ENCODE measurements around the gene TRAPPC8. TPM values are rescaled to one million over a fixed set of nuclear protein-coding genes. Genes with fewer than 3 reads are reported as not detected.
A peak's percentile ranks its signal among the peaks of the same experiment; 100 is the strongest.

The TRAPPC8 gene
- total and polyA plus RNA-seq, 2 of the 13 experiments (the other 11 are each of a cell fraction or from before 2014, with no cell fraction given) = 34.6 to 50.8 TPM

GRCh38 chr18:31942999-31943877, at the start of gene TRAPPC8 (continued):
- TF ChIP-seq ZNF567 (CRISPR knock-in tag; IDR thresholded peaks at IDR 0.05; ENCODE audit: borderline replicate concordance) = no peak
- TF ChIP-seq ZNF788 (CRISPR knock-in tag; IDR thresholded peaks at IDR 0.05; ENCODE audit: borderline replicate concordance) = peak; percentile 44; the same call in 1 of the 2 replicates
- TF ChIP-seq FOSL1 (CRISPR knock-in tag; IDR thresholded peaks at IDR 0.05; ENCODE audit: borderline replicate concordance) = no peak
- TF ChIP-seq, protein P1, sequence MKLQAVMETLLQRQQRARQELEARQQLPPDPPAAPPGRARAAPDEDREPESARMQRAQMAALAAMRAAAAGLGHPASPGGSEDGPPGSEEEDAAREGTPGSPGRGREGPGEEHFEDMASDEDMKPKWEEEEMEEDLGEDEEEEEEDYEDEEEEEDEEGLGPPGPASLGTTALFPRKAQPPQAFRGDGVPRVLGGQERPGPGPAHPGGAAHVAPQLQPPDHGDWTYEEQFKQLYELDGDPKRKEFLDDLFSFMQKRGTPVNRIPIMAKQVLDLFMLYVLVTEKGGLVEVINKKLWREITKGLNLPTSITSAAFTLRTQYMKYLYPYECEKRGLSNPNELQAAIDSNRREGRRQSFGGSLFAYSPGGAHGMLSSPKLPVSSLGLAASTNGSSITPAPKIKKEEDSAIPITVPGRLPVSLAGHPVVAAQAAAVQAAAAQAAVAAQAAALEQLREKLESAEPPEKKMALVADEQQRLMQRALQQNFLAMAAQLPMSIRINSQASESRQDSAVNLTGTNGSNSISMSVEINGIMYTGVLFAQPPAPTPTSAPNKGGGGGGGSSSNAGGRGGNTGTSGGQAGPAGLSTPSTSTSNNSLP (IDR thresholded peaks at IDR 0.05; ENCODE audit: low read depth, low read length) = no peak
- TF ChIP-seq TFE3 (CRISPR knock-in tag; IDR thresholded peaks at IDR 0.05) = peak; percentile 94
- no peak for TF ChIP-seq ATF7 (IDR thresholded peaks at IDR 0.05)
- TF ChIP-seq ATF7 (CRISPR knock-in tag; IDR thresholded peaks at IDR 0.05) = no peak
- TF ChIP-seq SMAD3 (CRISPR knock-in tag; IDR thresholded peaks at IDR 0.05) = peak; percentile 10; the same call in 1 of the 2 replicates
- TF ChIP-seq, protein P2, sequence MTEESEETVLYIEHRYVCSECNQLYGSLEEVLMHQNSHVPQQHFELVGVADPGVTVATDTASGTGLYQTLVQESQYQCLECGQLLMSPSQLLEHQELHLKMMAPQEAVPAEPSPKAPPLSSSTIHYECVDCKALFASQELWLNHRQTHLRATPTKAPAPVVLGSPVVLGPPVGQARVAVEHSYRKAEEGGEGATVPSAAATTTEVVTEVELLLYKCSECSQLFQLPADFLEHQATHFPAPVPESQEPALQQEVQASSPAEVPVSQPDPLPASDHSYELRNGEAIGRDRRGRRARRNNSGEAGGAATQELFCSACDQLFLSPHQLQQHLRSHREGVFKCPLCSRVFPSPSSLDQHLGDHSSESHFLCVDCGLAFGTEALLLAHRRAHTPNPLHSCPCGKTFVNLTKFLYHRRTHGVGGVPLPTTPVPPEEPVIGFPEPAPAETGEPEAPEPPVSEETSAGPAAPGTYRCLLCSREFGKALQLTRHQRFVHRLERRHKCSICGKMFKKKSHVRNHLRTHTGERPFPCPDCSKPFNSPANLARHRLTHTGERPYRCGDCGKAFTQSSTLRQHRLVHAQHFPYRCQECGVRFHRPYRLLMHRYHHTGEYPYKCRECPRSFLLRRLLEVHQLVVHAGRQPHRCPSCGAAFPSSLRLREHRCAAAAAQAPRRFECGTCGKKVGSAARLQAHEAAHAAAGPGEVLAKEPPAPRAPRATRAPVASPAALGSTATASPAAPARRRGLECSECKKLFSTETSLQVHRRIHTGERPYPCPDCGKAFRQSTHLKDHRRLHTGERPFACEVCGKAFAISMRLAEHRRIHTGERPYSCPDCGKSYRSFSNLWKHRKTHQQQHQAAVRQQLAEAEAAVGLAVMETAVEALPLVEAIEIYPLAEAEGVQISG (CRISPR knock-in tag; IDR thresholded peaks at IDR 0.05) = peak; percentile 86
- TF ChIP-seq, protein P3, sequence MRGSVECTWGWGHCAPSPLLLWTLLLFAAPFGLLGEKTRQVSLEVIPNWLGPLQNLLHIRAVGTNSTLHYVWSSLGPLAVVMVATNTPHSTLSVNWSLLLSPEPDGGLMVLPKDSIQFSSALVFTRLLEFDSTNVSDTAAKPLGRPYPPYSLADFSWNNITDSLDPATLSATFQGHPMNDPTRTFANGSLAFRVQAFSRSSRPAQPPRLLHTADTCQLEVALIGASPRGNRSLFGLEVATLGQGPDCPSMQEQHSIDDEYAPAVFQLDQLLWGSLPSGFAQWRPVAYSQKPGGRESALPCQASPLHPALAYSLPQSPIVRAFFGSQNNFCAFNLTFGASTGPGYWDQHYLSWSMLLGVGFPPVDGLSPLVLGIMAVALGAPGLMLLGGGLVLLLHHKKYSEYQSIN (CRISPR knock-in tag; IDR thresholded peaks at IDR 0.05; ENCODE audit: borderline replicate concordance) = no peak
- TF ChIP-seq PLSCR1 (CRISPR knock-in tag; IDR thresholded peaks at IDR 0.05; ENCODE audit: borderline replicate concordance) = no peak
- peak; percentile 76; the same call in 1 of the 2 replicates for TF ChIP-seq ZNF563 (CRISPR knock-in tag; IDR thresholded peaks at IDR 0.05)
- TF ChIP-seq ELF1 (CRISPR knock-in tag; IDR thresholded peaks at IDR 0.05) = peak; percentile 94
- TF ChIP-seq RORA (CRISPR knock-in tag; IDR thresholded peaks at IDR 0.05) = no peak
- peak; percentile 96 for TF ChIP-seq MAX (IDR thresholded peaks at IDR 0.05)
